ENCODE results near the gene COP1. TPM values are rescaled to one million over a fixed set of nuclear protein-coding genes. Genes with fewer than 3 reads are reported as not detected.

Gene COP1
- total RNA-seq, 1 experiment from 2014 or later: 38.6 TPM

- no peak for DNase-seq (ENCODE audit: low read depth)
Observed at GRCh38 chr1:176201568-176201967, 5.5 kb downstream of the COP1 start.

GRCh38 chr1:176199707-176200106 is 7.4 kb downstream of the COP1 start:
- DNase-seq (ENCODE audit: low read depth): no peak

- DNase-seq (ENCODE audit: low read depth): no peak
Observed at GRCh38 chr1:176198413-176198812, 8.7 kb downstream of the COP1 start.

GRCh38 chr1:176196728-176197127 is 10.4 kb downstream of the COP1 start:
- DNase-seq (ENCODE audit: low read depth): no peak

- DNase-seq (ENCODE audit: low read depth): no peak
Observed at GRCh38 chr1:176195547-176195946, 11.5 kb downstream of the COP1 start.

GRCh38 chr1:176193663-176194062 is 13.4 kb downstream of the COP1 start:
- no peak for DNase-seq (ENCODE audit: low read depth)

GRCh38 chr1:176193023-176193422 is 14.1 kb downstream of the COP1 start:
- no peak for DNase-seq (ENCODE audit: low read depth)

- DNase-seq (ENCODE audit: low read depth): no peak
Observed at GRCh38 chr1:176188604-176189003, 18.5 kb downstream of the COP1 start.

- no peak for DNase-seq (ENCODE audit: low read depth)
Observed at GRCh38 chr1:176187001-176187400, 20.1 kb downstream of the COP1 start.

GRCh38 chr1:176183618-176184017 is 23.5 kb downstream of the COP1 start:
- DNase-seq (ENCODE audit: low read depth): no peak

- no peak for DNase-seq (ENCODE audit: low read depth)
Observed at GRCh38 chr1:176178316-176178715, 28.8 kb downstream of the COP1 start.

GRCh38 chr1:176177764-176178163 is 29.3 kb downstream of the COP1 start:
- no peak for DNase-seq (ENCODE audit: low read depth)

GRCh38 chr1:176174108-176174507 is 33.0 kb downstream of the COP1 start:
- peak; percentile 30 for DNase-seq (ENCODE audit: low read depth)

- no peak for DNase-seq (ENCODE audit: low read depth)
Observed at GRCh38 chr1:176172215-176172614, 34.9 kb downstream of the COP1 start.

GRCh38 chr1:176167210-176167609 is 39.9 kb downstream of the COP1 start:
- DNase-seq (ENCODE audit: low read depth): no peak

GRCh38 chr1:176165573-176165972 is 41.5 kb downstream of the COP1 start:
- DNase-seq (ENCODE audit: low read depth): no peak

GRCh38 chr1:176164014-176164678 is 42.9 kb downstream of the COP1 start:
- no peak for DNase-seq (ENCODE audit: low read depth)

GRCh38 chr1:176159993-176160392 is 47.1 kb downstream of the COP1 start:
- DNase-seq (ENCODE audit: low read depth): no peak

- no peak for DNase-seq (ENCODE audit: low read depth)
Observed at GRCh38 chr1:176157995-176158394, 49.1 kb downstream of the COP1 start.

- DNase-seq (ENCODE audit: low read depth): no peak
Observed at GRCh38 chr1:176149939-176150807, 56.9 kb downstream of the COP1 start.

- no peak for DNase-seq (ENCODE audit: low read depth)
Observed at GRCh38 chr1:176144526-176144925, 62.6 kb downstream of the COP1 start.

- DNase-seq (ENCODE audit: low read depth): no peak
Observed at GRCh38 chr1:176142973-176143372, 64.1 kb downstream of the COP1 start.

- DNase-seq (ENCODE audit: low read depth): no peak
Observed at GRCh38 chr1:176141449-176141848, 65.6 kb downstream of the COP1 start.

Data from HT1080 (cell line).